K562 (cell line): ENCODE measurements around the gene PBX2.

Source experiments
- CTCF ChIP-seq, 3 experiments: IDR thresholded peaks in 2 of 3; conservative IDR thresholded peaks in 1 of 3; 2 replicates each; pipeline ENCODE4 v1.5.1; 2011 to 2012; ENCODE audit warnings: low read length in 3 of 3, mild to moderate bottlenecking in 3 of 3, control low read depth in 2 of 3, improper control_type of control experiment in 1 of 3, inconsistent platforms in 1 of 3, low read depth in 1 of 3, mixed read lengths in 1 of 3, moderate library complexity in 1 of 3; ENCODE audit not compliant: insufficient read depth in 2 of 3
- EGR1 ChIP-seq: fragments of 450-650 bp; conservative IDR thresholded peaks from 2 replicates; pipeline ENCODE4 v1.6.1; 2017; ENCODE audit warnings: mild to moderate bottlenecking
- NRF1 ChIP-seq, 2 experiments: fragments of 450-650 bp; IDR thresholded peaks in 1 of 2; conservative IDR thresholded peaks in 1 of 2; 2 replicates each; pipeline ENCODE4 v1.6.1; 2014; ENCODE audit warnings: mild to moderate bottlenecking in 2 of 2
- PKNOX1 ChIP-seq: fragments of 450-650 bp; IDR thresholded peaks from 2 replicates; pipeline ENCODE4 v1.6.1; 2016
- POLR2A ChIP-seq: fragments of 450-650 bp; conservative IDR thresholded peaks from 2 replicates; pipeline ENCODE4 v1.6.1; 2016
- UBTF ChIP-seq, 2 experiments: IDR thresholded peaks; 2 replicates each; pipeline ENCODE4 v1.6.1; 2012; ENCODE audit warnings: improper control_type of control experiment in 2 of 2, low read depth in 2 of 2, low read length in 2 of 2, borderline replicate concordance in 1 of 2

GRCh38 chr6:32175322-32175710, 14.7 kb downstream of the PBX2 start:
- TF ChIP-seq POLR2A, result no peak
- no peak for TF ChIP-seq NRF1 (conservative IDR thresholded peaks at IDR 0.05 in 1 of 2, IDR thresholded peaks at IDR 0.05 in 1 of 2)
- TF ChIP-seq CTCF (IDR thresholded peaks at IDR 0.05 in 2 of 3, conservative IDR thresholded peaks at IDR 0.05 in 1 of 3; ENCODE audit: insufficient read depth in 2 of 3, low read depth in 1 of 3, low read length in 3 of 3), result no peak
- no peak for TF ChIP-seq UBTF (IDR thresholded peaks at IDR 0.05; ENCODE audit: borderline replicate concordance in 1 of 2, low read depth in 2 of 2, low read length in 2 of 2)
- no peak for TF ChIP-seq EGR1
- TF ChIP-seq PKNOX1, result no peak
